ENCODE measurements around the gene ALAS1. TPM values are rescaled to one million over a fixed set of nuclear protein-coding genes. Genes with fewer than 3 reads are reported as not detected.
A peak's percentile ranks its signal among the peaks of the same experiment; 100 is the strongest.

ALAS1 gene
- total RNA-seq (2011; cell fraction: chromatin; rRNA removed; ENCODE audit: low replicate concordance), result 14.5 and 27.2 TPM in 2 replicates
- 14.3 and 26.5 TPM in 2 replicates for total RNA-seq (2011; cell fraction: nucleolus; rRNA removed)
- total RNA-seq (2011; cell fraction: nucleoplasm; rRNA removed), result 13.9 and 14.0 TPM in 2 replicates
- total RNA-seq (2014; rRNA removed), result 21.8 and 27.3 TPM in 2 replicates
- 22.7 and 23.8 TPM in 2 replicates for total RNA-seq (2014; rRNA removed; fragmentation: Illumina TruSeq; extraction: Trizol)
- total RNA-seq (2015; rRNA removed; fragmentation: Illumina TruSeq; extraction: Trizol), result 34.5 and 36.8 TPM in 2 replicates
- 24.3 and 27.6 TPM in 2 replicates for total RNA-seq (2021)
- polyA plus RNA-seq (2011; rRNA removed), result 30.4 and 34.4 TPM in 2 replicates
- polyA plus RNA-seq (2011; cell fraction: cytosol; rRNA removed), result 35.6 and 59.5 TPM in 2 replicates
- 26.6 and 46.7 TPM in 2 replicates for polyA plus RNA-seq (2011; cell fraction: nucleus; rRNA removed)
- polyA plus RNA-seq (2012), result 28.0 and 35.8 TPM in 2 replicates
- polyA plus RNA-seq (2014; fragmentation: Illumina TruSeq; extraction: Trizol), result 39.2 and 41.6 TPM in 2 replicates
- polyA plus RNA-seq (2014; fragmentation: Nextera tagmentation; extraction: Ambion mirVana), result 10 to 100 TPM; 37.8 to 49.5 TPM
- polyA plus RNA-seq (2014; rRNA removed), result 21.4 and 24.4 TPM in 2 replicates
- polyA minus RNA-seq (2011; rRNA and poly(A)+ RNA removed), result 21.4 and 27.1 TPM in 2 replicates
- 20.3 and 25.5 TPM in 2 replicates for polyA minus RNA-seq (2011; cell fraction: cytosol; rRNA and poly(A)+ RNA removed)
- 9.0 and 9.6 TPM in 2 replicates for polyA minus RNA-seq (2011; cell fraction: nucleus; rRNA and poly(A)+ RNA removed)
- Bru-seq, nascent RNA, result percentile 70 among the genes with signal in this experiment
- percentile 69 among the genes with signal in this experiment for BruChase-seq, experiment 1, labeled RNA remaining after a 2-hour chase
- BruChase-seq, experiment 2, labeled RNA remaining after a 6-hour chase, result percentile 74 among the genes with signal in this experiment
- long read RNA-seq, experiment 1, transcript ALAS1-205 (12 exons, 2,356 nt), result minor isoform, 32 of 130 reads
- long read RNA-seq, experiment 1, transcript ALAS1-201 (11 exons, 2,212 nt), result minor isoform, 8 of 130 reads
- long read RNA-seq, experiment 1, transcript ALAS1-204 (11 exons, 2,125 nt), result major isoform, 49 of 130 reads
- long read RNA-seq, experiment 1, partial matches to known transcripts, result 22 of 130 reads
- long read RNA-seq, experiment 1, other reads (novel, unspliced or antisense), result 17 of 130 reads
- long read RNA-seq, experiment 2, transcript ALAS1-204 (11 exons, 2,125 nt), result major isoform, 11 of 29 reads
- long read RNA-seq, experiment 2, partial matches to known transcripts, result 9 of 29 reads
- long read RNA-seq, experiment 2, other reads (novel, unspliced or antisense), result 4 of 29 reads
- long read RNA-seq, experiment 3, transcript ALAS1-204 (11 exons, 2,125 nt), result major isoform, 24 of 45 reads
- long read RNA-seq, experiment 3, transcript ALAS1-205 (12 exons, 2,356 nt), result minor isoform, 6 of 45 reads
- long read RNA-seq, experiment 3, partial matches to known transcripts, result 5 of 45 reads
- long read RNA-seq, experiment 3, other reads (novel, unspliced or antisense), result 6 of 45 reads

DNA sequence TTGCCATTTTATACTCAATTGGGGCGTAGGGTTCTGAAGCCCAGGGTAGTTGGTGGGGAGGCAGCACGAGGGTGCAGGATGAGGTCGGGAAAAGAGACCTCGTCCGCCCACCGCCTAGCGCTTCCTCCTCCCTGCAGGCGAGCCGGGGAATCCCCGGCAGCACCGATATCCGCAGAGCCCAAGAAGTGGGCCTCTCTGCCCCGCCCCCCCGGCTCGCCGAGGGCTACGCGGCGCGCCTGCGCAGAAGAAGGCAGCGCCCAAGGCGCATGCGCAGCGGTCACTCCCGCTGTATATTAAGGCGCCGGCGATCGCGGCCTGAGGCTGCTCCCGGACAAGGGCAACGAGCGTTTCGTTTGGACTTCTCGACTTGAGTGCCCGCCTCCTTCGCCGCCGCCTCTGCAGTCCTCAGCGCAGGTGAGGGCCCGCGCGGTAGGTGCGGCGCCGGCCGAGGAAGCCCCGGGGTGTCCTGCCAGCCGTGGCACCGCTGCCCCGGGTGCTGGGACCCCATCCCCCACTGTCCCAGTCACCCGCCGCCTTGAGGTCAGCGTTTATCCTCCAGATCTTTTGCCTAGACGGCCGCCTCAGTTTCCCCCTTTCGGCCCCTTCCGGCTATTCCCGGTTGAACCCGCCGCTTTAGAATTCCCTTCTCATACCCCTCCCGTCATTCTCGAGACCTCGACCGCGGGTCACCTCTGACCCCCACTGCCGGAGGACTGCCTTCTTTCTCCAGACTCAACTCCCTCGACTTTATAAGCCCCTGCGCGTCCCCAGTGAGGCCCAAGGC lies at the start of gene ALAS1:
ALAS1 (plus strand) TSS at position 319 of the 784 bp plus-strand sequence. CDS start 1,082 bp downstream, outside the sequence.
- in situ Hi-C loops (cut with MboI), result no loop called here
- DNase-seq (ENCODE audit: extremely low read depth in 1 of 4, low spot score in 3 of 4) (peak; percentile 93 to 97 (median 96)), FAIRE-seq (peak; percentile 84), ATAC-seq (peak; percentile 97)
- H3K36me3 ChIP-seq (ENCODE audit: control insufficient read depth, insufficient read depth, low read length), result peaks cover 39% of the 10 kb centered on the region
- H3K9ac ChIP-seq (ENCODE audit: insufficient read depth in 1 of 2, low read depth in 2 of 2, low read length in 2 of 2), result peak within 1 kb of the TSS; percentile 80 to 96
- intact Hi-C loops (cut with micrococcal nuclease), result loop anchor here (2.0 kb wide), 1 partner anchor 43 kb away; the partner anchor contains the start of gene POC1A
- peak within 1 kb of the TSS; percentile 92 for H2AFZ ChIP-seq (ENCODE audit: low read depth, low read length)
- H3K27ac ChIP-seq (ENCODE audit: extremely low read depth, low read depth, low read length), result peak within 1 kb of the TSS; percentile 80
- no TSS peak for BruUV-seq (replicated peaks)
- ChIA-PET POLR2A (interaction anchor here (0.6 to 0.7 kb wide), 2 partner anchors 14 to 80 kb away, joined by 3 read pairs; no protein-coding TSS in a partner anchor), CTCF (ENCODE audit: low intra/inter-chr PET ratio) (interaction anchor here (0.6 kb wide), 1 partner anchor 45 kb away, joined by 3 read pairs; no protein-coding TSS in a partner anchor)
- peak within 1 kb of the TSS; percentile 77 for H3K4me3 ChIP-seq
- no peaks in the 10 kb centered on the region for H4K20me1 ChIP-seq (replicated peaks; ENCODE audit: control insufficient read depth, insufficient read depth, low read length)
- H3K4me2 ChIP-seq (ENCODE audit: insufficient read depth, low read length), result peak within 1 kb of the TSS; percentile 78
- peaks cover 22 to 31% of the 10 kb centered on the region in 2 experiments; a peak in 4 of 5 replicates for H3K4me1 ChIP-seq (replicated peaks in 1 of 2; ENCODE audit: control insufficient read depth in 2 of 2, insufficient read depth in 2 of 2, low read length in 2 of 2)
- H3K9me3 ChIP-seq (replicated peaks; ENCODE audit: control insufficient read depth, insufficient read depth, low read depth, low read length), result no peaks in the 10 kb centered on the region
- H3K27me3 ChIP-seq (ENCODE audit: control insufficient read depth in 2 of 2, insufficient read depth in 2 of 2, low read length in 2 of 2), result no peaks in the 10 kb centered on the region
- H3K79me2 ChIP-seq (ENCODE audit: control insufficient read depth, insufficient read depth, low read length), result peaks cover 16% of the 10 kb centered on the region
- under 1% methylated on average over 36 of the region's 71 CpGs for WGBS (ENCODE audit: insufficient coverage, low coverage, missing lambda C conversion rate)
- no peaks in the 10 kb centered on the region for H3K9me1 ChIP-seq (ENCODE audit: control insufficient read depth, insufficient read depth, low read length)
- TF ChIP-seq CREB1 (IDR thresholded peaks at IDR 0.05) (no peak), CREB1 (CRISPR knock-in tag; IDR thresholded peaks at IDR 0.05) (0 out of 2 replicates have a peak, but pooled peaks have one; percentile 20), SUPT5H (IDR thresholded peaks at IDR 0.05) (peak; percentile 77), SP1 (CRISPR knock-in tag; IDR thresholded peaks at IDR 0.05) (0 out of 2 replicates have a peak, but pooled peaks have one; percentile 13), L3MBTL2 (IDR thresholded peaks at IDR 0.05) (peak; percentile 83; the same call in 1 of the 2 replicates), PHF8 (IDR thresholded peaks at IDR 0.05; ENCODE audit: borderline replicate concordance, low read length) (peak; percentile 78; the same call in 1 of the 2 replicates), NR2C2 (CRISPR knock-in tag; IDR thresholded peaks at IDR 0.05) (no peak), NR2C2 (tag; IDR thresholded peaks at IDR 0.05) (peak; percentile 88), POLR2B (IDR thresholded peaks at IDR 0.05; ENCODE audit: low read depth, partially characterized antibody) (peak; percentile 89), SMAD4 (CRISPR knock-in tag; conservative IDR thresholded peaks at IDR 0.05) (0 out of 2 replicates have a peak, but pooled peaks have one; percentile 37), CHD1 (IDR thresholded peaks at IDR 0.05; ENCODE audit: low read length) (no peak), PHF20 (IDR thresholded peaks at IDR 0.05; ENCODE audit: partially characterized antibody) (peak; percentile 52), RNF2 (IDR thresholded peaks at IDR 0.05) (0 out of 2 replicates have a peak, but pooled peaks have one; percentile 14), GABPB1 (CRISPR knock-in tag; IDR thresholded peaks at IDR 0.05) (peak; percentile 33; the same call in 1 of the 2 replicates), HES1 (IDR thresholded peaks at IDR 0.05; ENCODE audit: low read depth) (no peak)

Data from K562 (cell line).